Liver (tissue), 3 donors: ENCODE results near the gene C9orf50.

Source experiments
- CTCF ChIP-seq: fragments of 150-350 bp; IDR thresholded peaks from 2 replicates; pipeline ENCODE4 v1.5.1; 2017; ENCODE audit warnings: improper control_type of control experiment, low read depth, low read length; ENCODE audit not compliant: missing input control
- EGR1 ChIP-seq, 2 donors: IDR thresholded peaks; 2 replicates each; pipeline ENCODE4 v1.6.1; 2016 to 2018; ENCODE audit warnings: antibody characterized with exemption in 2 of 2, low read depth in 2 of 2
- FOXA1 ChIP-seq: IDR thresholded peaks from 2 replicates; pipeline ENCODE4 v1.6.1; 2016; ENCODE audit warnings: antibody characterized with exemption
- FOXA2 ChIP-seq: IDR thresholded peaks from 2 replicates; pipeline ENCODE4 v1.6.1; 2016; ENCODE audit warnings: antibody characterized with exemption
- GABPA ChIP-seq, 2 donors: IDR thresholded peaks in 1 of 2; conservative IDR thresholded peaks in 1 of 2; 2 replicates each; pipeline ENCODE4 v1.6.1; 2016; ENCODE audit warnings: antibody characterized with exemption in 2 of 2, mild to moderate bottlenecking in 1 of 2, moderate library complexity in 1 of 2
- JUND ChIP-seq, 2 donors: IDR thresholded peaks; 2 replicates each; pipeline ENCODE4 v1.6.1; 2016; ENCODE audit warnings: antibody characterized with exemption in 2 of 2
- MAX ChIP-seq: IDR thresholded peaks from 2 replicates; pipeline ENCODE4 v1.6.1; 2016; ENCODE audit warnings: antibody characterized with exemption
- RAD21 ChIP-seq, 2 donors: IDR thresholded peaks; 2 replicates each; pipeline ENCODE4 v1.6.1; 2016; ENCODE audit warnings: antibody characterized with exemption in 2 of 2, mild to moderate bottlenecking in 2 of 2
- REST ChIP-seq: IDR thresholded peaks from 2 replicates; pipeline ENCODE4 v1.6.1; 2016; ENCODE audit warnings: antibody characterized with exemption, mild to moderate bottlenecking
- RXRA ChIP-seq, 2 donors: IDR thresholded peaks; 2 replicates each; pipeline ENCODE4 v1.6.1; 2017 to 2018; ENCODE audit warnings: antibody characterized with exemption in 2 of 2, mild to moderate bottlenecking in 1 of 2
- SP1 ChIP-seq: IDR thresholded peaks from 2 replicates; pipeline ENCODE4 v1.6.1; 2018; ENCODE audit warnings: antibody characterized with exemption, mild to moderate bottlenecking
- TAF1 ChIP-seq: conservative IDR thresholded peaks from 2 replicates; pipeline ENCODE4 v1.6.1; 2016; ENCODE audit warnings: antibody characterized with exemption, mild to moderate bottlenecking
- YY1 ChIP-seq: IDR thresholded peaks from 2 replicates; pipeline ENCODE4 v1.6.1; 2016; ENCODE audit warnings: antibody characterized with exemption, mild to moderate bottlenecking
- donor health status: healthy.
- donor health status: healthy.

GRCh38 chr9:129644902-129645301 is 24.0 kb upstream of the C9orf50 start:
- TF ChIP-seq CTCF (no peak), YY1 (no peak), MAX (no peak), SP1 (no peak), GABPA (IDR thresholded peaks at IDR 0.05 in 1 of 2, conservative IDR thresholded peaks at IDR 0.05 in 1 of 2) (no peak), REST (no peak), FOXA1 (no peak), JUND (IDR thresholded peaks at IDR 0.05) (no peak), EGR1 (IDR thresholded peaks at IDR 0.05; ENCODE audit: low read depth in 2 of 2) (no peak), RAD21 (IDR thresholded peaks at IDR 0.05) (no peak), FOXA2 (no peak), TAF1 (no peak), RXRA (IDR thresholded peaks at IDR 0.05) (no peak)
